IgD-negative memory B cell (primary cell): ENCODE results near the gene SMC1A. TPM values are rescaled to one million over a fixed set of nuclear protein-coding genes. Genes with fewer than 3 reads are reported as not detected.
"Not testable (repeated sequence)": the region's sequence is repeated elsewhere in the genome, so short reads cannot be mapped to it uniquely, and the experiment has no call there.

Experiments used
- H3K27ac Mint-ChIP-seq, 3 donors: one replicate each; pipeline ENCODE4 v1.8.0; 2020 to 2022; ENCODE audit warnings: mild to moderate bottlenecking in 3 of 3, mixed read lengths in 3 of 3, moderate library complexity in 1 of 3
- H3K27me3 Mint-ChIP-seq: one replicate; pipeline ENCODE4 v1.8.0; 2021; ENCODE audit warnings: mixed read lengths
- H3K36me3 Mint-ChIP-seq: one replicate; pipeline ENCODE4 v1.8.0; 2020; ENCODE audit warnings: mild to moderate bottlenecking, mixed read lengths
- H3K4me1 Mint-ChIP-seq, 3 donors: one replicate each; pipeline ENCODE4 v1.8.0; 2020 to 2022; ENCODE audit warnings: mixed read lengths in 3 of 3, mild to moderate bottlenecking in 1 of 3
- H3K4me3 Mint-ChIP-seq, 4 donors: one replicate each; pipeline ENCODE4 v1.8.0; 2020 to 2022; ENCODE audit warnings: mild to moderate bottlenecking in 4 of 4, mixed read lengths in 4 of 4, moderate library complexity in 3 of 4
- H3K9me3 Mint-ChIP-seq, 3 donors: one replicate each; pipeline ENCODE4 v1.8.0; 2020 to 2021; ENCODE audit warnings: mixed read lengths in 3 of 3, mild to moderate bottlenecking in 1 of 3
- polyA plus RNA-seq: library from polyadenylated mRNA; unstranded; fragments of 300-500 nt; fragmentation: Illumina TruSeq; gene quantifications from one replicate; pipeline ENCODE4 v1.2.3, GENCODE V29; 2021

SMC1A gene
- polyA plus RNA-seq, 1 donor from 2014 or later, result 63.1 TPM

DNA sequence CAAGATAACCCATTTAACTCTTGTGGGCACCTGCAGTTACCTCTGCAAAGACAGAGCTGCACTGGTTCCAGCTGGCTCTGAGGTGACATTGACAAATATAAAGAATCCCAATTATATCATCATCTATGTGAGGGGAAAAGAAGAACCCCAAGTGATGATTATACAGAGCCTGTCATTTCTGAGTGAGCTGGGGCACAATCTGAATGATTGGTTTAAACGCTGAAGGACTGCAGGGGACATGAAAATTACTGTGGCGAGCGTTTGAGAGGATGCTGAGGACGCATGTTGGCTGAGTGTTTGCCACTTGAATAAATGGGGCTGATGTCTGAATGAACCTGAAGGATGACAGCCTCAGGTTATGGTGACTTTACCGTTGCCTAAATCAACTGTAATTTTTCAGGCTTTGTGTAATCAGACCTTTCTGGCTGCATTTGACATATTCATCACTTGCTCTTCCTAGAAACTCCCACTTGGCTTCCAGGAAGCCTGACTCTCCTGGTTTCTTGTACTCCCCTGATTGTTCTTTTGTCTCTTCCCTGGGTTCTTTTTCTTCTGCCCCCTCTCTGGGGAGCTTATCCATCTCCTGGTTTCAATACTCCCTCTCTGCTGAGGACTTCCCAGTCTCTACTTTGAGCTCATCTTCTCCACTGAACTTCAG lies 15.8 kb upstream of the SMC1A start:
- Mint-ChIP-seq H3K27ac (no peak overlapping the region), H3K27me3 (peaks cover 24% of the 10 kb centered on the region), H3K9me3 (no peaks in the 10 kb centered on the region), H3K36me3 (peaks cover 2% of the 10 kb centered on the region), H3K4me1 (peaks cover 15 to 30% (median 16%) of the 10 kb centered on the region in 3 donors), H3K4me3 (peak overlapping the region in 1 of 4 donors; percentile 1)

DNA sequence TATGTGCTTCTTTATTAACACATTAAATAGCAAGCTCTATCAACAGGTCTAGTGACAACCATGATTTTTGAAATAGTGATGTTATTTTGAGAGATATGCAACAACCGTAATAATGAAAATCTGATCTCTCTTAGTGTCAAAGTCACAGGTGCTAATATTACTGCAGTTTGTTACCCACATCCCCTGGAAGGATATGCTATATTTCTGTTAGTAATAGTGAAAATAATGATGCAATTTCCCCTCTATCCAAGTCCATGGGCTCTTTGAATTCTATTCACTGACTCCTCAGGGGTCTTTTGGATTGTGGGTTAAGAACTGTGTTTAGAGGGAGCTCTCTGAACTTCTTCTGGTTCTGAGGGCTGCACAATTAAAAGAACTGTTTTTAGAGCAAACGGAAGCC lies 14.8 kb upstream of the SMC1A start:
- Mint-ChIP-seq H3K9me3 (no peaks in the 10 kb centered on the region), H3K27me3 (peaks cover 24% of the 10 kb centered on the region), H3K36me3 (peaks cover 2% of the 10 kb centered on the region), H3K27ac (no peak overlapping the region), H3K4me3 (no peak overlapping the region), H3K4me1 (peaks cover 14 to 30% (median 16%) of the 10 kb centered on the region in 3 donors)

DNA sequence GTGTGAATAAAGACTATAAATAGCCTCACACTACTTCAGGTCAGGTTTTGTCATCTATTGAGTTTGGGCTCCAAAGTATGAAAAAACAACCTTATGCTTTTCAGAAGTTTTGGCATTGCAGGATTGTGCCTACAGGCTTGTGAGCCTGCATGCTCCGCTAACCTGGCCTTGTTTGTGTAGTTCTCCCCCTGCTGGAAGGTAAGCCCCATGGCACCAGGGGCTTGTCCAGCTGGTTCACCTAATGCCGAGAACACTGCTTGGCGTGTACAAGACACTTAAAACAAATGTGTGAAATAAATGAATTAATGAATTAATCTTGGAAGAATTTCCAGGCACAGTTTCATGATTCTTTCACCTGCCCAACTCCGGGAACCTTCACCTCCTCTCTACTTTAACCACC lies 13.5 kb upstream of the SMC1A start:
- H3K27ac Mint-ChIP-seq, result peak overlapping the region in 1 of 3 donors; percentile 46
- H3K9me3 Mint-ChIP-seq, result no peaks in the 10 kb centered on the region
- H3K4me3 Mint-ChIP-seq, result no peak overlapping the region
- peaks cover 23% of the 10 kb centered on the region for H3K27me3 Mint-ChIP-seq
- H3K4me1 Mint-ChIP-seq, result peaks cover 12 to 20% (median 15%) of the 10 kb centered on the region in 3 donors
- peaks cover 2% of the 10 kb centered on the region for H3K36me3 Mint-ChIP-seq

DNA sequence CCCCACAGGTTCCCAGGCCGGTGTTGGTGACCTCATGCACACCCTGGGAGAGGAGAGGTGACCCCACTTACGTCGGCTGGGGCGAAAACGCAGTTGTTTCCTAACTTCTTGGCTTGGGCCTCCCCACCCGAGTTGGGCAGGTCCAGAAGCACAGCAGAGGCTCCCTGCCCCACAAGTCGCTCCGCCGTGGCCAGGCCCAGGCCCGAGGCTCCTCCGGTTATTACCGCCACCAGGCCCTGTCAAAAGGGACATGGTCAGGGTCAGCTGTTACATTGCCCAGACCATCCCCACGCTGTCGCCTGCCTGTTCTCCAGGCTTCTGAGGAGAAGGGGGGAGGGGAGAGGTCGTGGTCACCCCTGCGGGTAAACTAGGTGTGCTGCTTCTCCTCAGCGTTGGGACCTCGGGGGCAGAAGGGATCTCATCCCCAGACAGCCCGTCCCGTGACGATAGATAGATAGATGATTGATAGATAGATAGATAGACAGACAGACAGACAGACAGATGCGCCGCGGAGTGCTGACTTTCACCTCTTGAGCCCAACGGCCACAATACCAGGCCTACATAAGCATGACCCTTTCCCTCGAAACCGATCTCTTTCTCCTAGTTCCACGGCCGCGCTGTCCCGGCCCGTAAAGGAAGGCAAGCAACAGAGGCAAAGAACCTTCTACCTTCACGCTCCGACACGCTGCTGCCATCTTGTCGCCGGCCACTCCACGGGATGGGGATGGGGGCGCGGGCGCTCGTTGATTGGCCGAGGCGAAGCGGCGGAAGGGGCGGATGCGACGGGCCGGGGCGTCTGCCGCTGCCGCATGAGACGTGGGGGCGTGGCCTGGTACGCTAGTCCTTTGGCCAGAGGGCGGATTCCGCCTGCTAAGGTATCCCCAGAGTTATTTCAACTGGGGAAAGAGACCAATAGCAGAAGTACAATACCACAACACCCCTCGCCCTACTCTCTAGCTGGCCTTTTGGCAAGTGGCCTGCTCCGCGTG lies 11.5 kb upstream of the SMC1A start, which contains the start of gene HSD17B10:
HSD17B10 (minus strand) TSS at position 720 of the 989 bp plus-strand sequence; CDS start at position 695, 25 bp downstream.
- peak within 1 kb of the TSS; percentile 91 to 98 (median 96) for H3K4me3 Mint-ChIP-seq
- H3K27ac Mint-ChIP-seq, result peak within 1 kb of the TSS; percentile 87 to 96 (median 96)
- no peaks in the 10 kb centered on the region for H3K9me3 Mint-ChIP-seq
- peaks cover 2% of the 10 kb centered on the region for H3K36me3 Mint-ChIP-seq
- H3K27me3 Mint-ChIP-seq, result peaks cover 10% of the 10 kb centered on the region
- peaks cover 12 to 14% (median 12%) of the 10 kb centered on the region in 3 donors for H3K4me1 Mint-ChIP-seq

DNA sequence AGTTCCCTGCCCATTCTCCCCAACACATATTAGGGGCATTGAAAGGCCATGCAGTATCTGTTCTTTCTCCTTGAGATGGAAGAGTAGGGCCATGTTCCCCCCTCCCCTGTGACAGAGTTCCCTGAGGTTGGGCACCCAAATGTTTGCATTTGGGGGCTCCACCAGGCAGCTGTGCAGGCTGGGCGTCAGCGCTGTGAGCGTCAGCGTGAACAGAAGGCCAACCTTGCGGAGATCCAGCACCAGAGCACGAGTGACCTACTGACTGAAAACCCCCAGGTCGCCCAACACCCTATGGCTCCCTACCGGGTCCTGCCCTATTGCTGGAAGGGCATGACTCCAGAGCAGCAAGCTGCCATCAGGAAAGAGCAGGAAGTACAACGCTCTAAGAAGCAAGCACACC lies 7.8 kb upstream of the SMC1A start:
- no peaks in the 10 kb centered on the region for H3K9me3 Mint-ChIP-seq
- H3K27me3 Mint-ChIP-seq, result peaks cover 3% of the 10 kb centered on the region
- H3K27ac Mint-ChIP-seq, result peak overlapping the region in 2 of 3 donors; percentile 7 to 69
- peak overlapping the region in 1 of 4 donors; percentile 59 for H3K4me3 Mint-ChIP-seq
- peaks cover 2% of the 10 kb centered on the region for H3K36me3 Mint-ChIP-seq
- peaks cover 8 to 10% (median 9%) of the 10 kb centered on the region in 3 donors for H3K4me1 Mint-ChIP-seq

DNA sequence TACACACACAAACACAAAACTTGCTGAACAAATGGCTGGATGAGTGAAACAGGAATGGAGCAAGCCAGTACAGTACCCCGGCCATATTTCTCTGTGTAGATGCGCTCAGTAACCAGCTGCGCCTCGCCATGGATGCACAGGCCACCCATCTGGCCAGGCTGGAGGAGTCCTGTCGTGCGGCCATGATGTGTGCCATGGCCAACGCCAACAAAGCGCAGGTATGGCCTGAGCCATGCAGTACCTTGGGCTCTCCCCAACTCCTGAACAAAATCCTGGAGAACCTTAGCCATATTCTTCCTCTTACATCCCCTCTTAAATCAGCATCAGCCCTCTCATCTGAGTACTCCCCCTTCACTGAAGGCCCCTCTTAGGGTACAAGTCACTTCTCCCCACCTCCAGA lies 7.3 kb upstream of the SMC1A start:
- peak overlapping the region in 1 of 3 donors; percentile 69 for H3K27ac Mint-ChIP-seq
- H3K9me3 Mint-ChIP-seq, result no peaks in the 10 kb centered on the region
- H3K27me3 Mint-ChIP-seq, result peaks cover 3% of the 10 kb centered on the region
- H3K4me1 Mint-ChIP-seq, result peaks cover 7 to 9% (median 8%) of the 10 kb centered on the region in 3 donors
- peaks cover 2% of the 10 kb centered on the region for H3K36me3 Mint-ChIP-seq
- no peak overlapping the region for H3K4me3 Mint-ChIP-seq

DNA sequence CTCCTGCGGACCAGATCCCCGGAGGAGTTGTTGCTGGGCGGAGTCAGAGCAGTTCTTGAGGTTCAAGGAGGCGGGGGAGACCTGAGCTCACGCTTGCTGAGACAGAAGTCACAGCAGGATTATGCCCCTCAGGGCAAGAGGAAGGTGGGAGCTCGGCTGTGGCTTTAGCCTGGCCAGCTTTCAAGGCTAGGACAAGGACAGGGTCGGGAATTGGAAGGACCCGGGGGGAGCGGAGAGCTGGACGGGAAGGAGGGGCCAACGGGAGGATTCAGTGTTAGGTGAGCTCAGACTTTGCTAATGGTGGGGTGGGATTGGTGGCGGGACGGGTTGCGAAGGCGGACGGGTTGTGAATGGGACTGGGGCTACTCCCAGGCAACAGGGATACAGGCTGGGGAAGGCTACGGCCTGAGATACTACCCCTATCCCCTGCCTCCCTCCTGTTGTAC lies 430 bp upstream of the SMC1A start, which contains the start of gene RIBC1:
RIBC1 (plus strand) TSS at position 13 of the 446 bp plus-strand sequence. CDS start 3,404 bp downstream, outside the sequence.
- Mint-ChIP-seq H3K9me3 (no peaks in the 10 kb centered on the region), H3K4me3 (peak within 1 kb of the TSS; percentile 93 to 100 (median 97)), H3K27ac (peak within 1 kb of the TSS; percentile 92 to 99 (median 97)), H3K36me3 (no peaks in the 10 kb centered on the region), H3K4me1 (peaks cover 22 to 24% (median 24%) of the 10 kb centered on the region in 3 donors), H3K27me3 (peaks cover 4% of the 10 kb centered on the region)

DNA sequence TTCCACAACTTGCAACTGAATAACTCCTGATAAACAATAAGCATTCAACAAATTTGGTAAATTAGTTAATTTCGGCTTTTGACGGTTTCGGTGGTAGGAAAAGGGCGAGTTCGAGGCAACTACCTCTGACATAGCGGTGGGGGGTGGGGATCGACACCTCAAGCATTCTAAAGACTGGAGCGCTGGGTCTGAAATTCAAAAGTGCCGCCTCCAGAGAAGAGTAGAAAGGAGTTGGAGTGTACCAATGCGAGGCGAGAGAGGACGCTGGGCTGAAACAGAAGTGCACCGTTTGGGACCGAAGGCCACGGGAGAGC lies 725 bp downstream of the SMC1A start:
- Mint-ChIP-seq H3K27me3 (peaks cover 4% of the 10 kb centered on the region), H3K4me3 (peak overlapping the region; percentile 93 to 100 (median 97)), H3K9me3 (no peaks in the 10 kb centered on the region), H3K36me3 (no peaks in the 10 kb centered on the region), H3K27ac (peak overlapping the region; percentile 92 to 99 (median 97)), H3K4me1 (peaks cover 22 to 29% (median 24%) of the 10 kb centered on the region in 3 donors)

DNA sequence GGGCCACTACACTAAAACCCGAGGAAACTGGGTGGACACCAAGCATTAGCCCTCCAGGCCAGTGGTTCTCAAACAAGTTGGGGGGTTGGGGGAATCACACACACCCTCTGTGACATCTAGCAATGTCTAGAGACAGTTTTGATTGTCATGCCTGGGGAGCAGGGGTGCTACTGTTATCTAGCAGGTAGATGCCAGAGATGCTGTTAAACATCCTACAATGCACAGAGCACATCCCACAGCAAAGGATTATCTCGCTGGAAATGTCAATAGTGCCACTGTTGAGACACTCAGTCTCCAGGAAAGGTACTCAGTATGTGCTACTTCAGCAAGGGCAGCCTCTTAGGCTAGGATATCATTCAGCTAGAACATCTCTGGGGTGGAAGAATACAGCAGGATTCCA lies 1.3 kb downstream of the SMC1A start:
- H3K27ac Mint-ChIP-seq, result peak overlapping the region in 2 of 3 donors; percentile 92 to 97
- peaks cover 4% of the 10 kb centered on the region for H3K27me3 Mint-ChIP-seq
- peaks cover 22 to 29% (median 24%) of the 10 kb centered on the region in 3 donors for H3K4me1 Mint-ChIP-seq
- no peaks in the 10 kb centered on the region for H3K36me3 Mint-ChIP-seq
- H3K9me3 Mint-ChIP-seq, result no peaks in the 10 kb centered on the region
- H3K4me3 Mint-ChIP-seq, result peak overlapping the region; percentile 93 to 100 (median 97)

DNA sequence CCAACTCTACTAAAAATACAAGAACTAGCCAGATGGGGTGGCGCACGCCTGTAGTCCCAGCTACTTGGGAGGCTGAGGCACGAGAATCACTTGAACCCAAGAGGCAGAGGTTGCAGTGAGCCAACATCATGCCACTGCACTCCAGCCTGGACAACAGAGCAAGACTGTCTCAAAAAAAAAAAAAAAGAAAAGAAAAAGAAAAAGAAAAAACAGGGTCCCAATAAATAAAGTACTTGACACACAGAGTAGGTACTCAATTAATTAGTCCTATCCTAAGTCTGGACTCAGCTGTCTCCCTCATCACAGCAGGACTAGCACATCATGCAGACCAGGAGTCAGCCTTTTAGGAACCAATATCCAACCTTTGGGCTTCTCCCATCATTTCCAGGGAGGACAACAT lies 2.1 kb downstream of the SMC1A start:
- not testable (repeated sequence) for H3K36me3 Mint-ChIP-seq, H3K9me3 Mint-ChIP-seq, H3K27me3 Mint-ChIP-seq
- peaks cover 22 to 29% (median 24%) of the 10 kb centered on the region in 3 donors for H3K4me1 Mint-ChIP-seq
- H3K4me3 Mint-ChIP-seq, result peak overlapping the region in 2 of 4 donors; percentile 93 to 100
- H3K27ac Mint-ChIP-seq, result peak overlapping the region in 1 of 3 donors; percentile 92

DNA sequence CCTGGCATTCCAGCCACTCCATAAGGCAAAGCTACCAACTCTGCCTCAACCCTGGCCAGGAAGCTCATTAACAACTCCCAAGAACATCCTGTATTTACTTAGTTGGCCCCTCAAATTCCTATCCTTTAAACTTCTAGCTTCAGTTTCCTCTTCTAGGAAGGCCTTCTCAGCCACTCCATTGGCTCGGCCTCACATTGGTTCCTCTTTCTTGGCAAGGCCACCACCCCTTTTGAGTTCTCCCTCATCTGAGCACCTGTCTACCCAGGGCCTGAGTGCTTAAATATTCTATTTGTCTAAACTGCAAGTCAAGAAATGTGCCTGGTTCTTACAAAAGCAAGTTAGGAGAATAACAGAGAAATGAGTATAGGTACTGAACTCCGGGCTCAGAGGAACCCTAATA lies 10.0 kb downstream of the SMC1A start:
- Mint-ChIP-seq H3K36me3 (peaks cover 10% of the 10 kb centered on the region), H3K27ac (no peak overlapping the region), H3K9me3 (no peaks in the 10 kb centered on the region), H3K27me3 (no peaks in the 10 kb centered on the region), H3K4me1 (peaks cover 0 to 10% (median 7%) of the 10 kb centered on the region in 3 donors), H3K4me3 (no peak overlapping the region)

DNA sequence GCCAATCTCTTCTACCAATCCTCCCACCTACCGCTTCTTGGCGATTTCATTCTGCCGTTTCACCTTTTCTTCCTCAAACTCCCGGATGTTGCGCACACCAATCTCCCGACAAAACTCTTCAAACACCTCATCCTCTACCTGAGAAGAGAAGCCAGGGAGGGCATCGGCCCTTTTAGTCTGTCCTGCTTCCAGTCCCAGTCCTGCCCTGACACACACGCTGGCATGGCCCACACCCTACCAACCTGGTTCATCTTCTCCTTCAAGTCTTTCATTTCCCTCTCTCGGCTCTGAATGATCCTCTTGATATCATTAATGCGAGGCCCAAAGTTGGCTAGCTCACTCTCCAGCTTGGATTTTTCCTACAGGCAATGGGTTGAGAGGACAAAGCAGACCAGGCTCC lies 18.9 kb downstream of the SMC1A start:
- no peak overlapping the region for H3K27ac Mint-ChIP-seq
- H3K4me3 Mint-ChIP-seq, result peak overlapping the region in 1 of 4 donors; percentile 55
- peaks cover 14% of the 10 kb centered on the region for H3K36me3 Mint-ChIP-seq
- no peaks in the 10 kb centered on the region for H3K27me3 Mint-ChIP-seq
- H3K9me3 Mint-ChIP-seq, result no peaks in the 10 kb centered on the region
- H3K4me1 Mint-ChIP-seq, result no peaks in the 10 kb centered on the region

DNA sequence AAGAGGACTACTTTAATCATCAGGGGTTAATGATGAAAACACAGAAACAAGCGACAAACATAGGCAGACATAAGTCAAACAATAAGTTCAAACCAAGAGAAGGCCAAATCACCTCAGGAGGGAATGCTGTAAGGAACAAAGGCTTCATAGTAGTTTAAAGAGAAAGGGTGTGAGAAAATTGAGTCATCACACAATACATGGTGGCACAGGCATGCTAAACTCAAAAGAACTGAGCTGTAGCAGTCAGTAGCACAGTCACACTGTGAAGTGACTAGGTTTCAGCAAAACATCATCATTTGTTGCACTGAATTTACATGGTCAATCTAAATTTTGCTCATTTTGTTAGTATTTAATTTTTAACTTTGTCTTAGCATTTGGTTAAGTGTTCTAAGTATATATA lies 24.2 kb downstream of the SMC1A start:
- Mint-ChIP-seq H3K27ac (no peak overlapping the region), H3K36me3 (peaks cover 15% of the 10 kb centered on the region), H3K4me3 (no peak overlapping the region), H3K9me3 (no peaks in the 10 kb centered on the region), H3K4me1 (no peaks in the 10 kb centered on the region), H3K27me3 (no peaks in the 10 kb centered on the region)

DNA sequence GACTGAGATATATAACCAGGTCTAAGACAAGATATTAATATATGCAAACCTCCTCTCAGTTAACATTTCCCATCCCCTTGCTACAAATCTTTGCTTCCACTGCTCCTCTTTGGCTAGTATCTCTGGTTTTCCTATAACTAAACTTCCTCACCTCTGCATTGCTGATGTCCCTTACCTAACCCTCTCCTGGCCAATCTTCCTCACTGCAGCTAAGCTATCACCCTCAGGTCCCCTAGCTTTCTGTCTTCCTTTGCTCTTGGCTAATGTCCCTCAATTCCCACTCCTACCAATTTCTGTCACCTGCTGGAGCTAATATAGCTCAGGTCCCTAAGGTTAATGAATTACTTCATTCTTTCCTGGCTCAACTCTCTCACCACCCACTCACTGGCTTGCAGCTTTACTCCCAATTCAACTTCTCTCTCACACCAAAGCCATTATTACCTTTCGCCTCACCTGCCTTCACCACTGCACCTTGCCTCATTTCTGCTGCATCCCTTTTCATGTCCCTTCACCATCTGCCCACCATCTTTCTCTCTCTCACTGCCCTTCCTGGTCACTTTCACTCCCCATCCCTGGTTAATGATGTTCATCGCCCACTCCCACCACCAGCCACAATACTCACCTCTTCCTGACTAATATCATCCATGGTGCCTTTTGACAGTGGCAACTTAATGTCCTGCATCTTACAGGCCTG lies 26.7 kb downstream of the SMC1A start:
- Mint-ChIP-seq H3K4me1 (no peaks in the 10 kb centered on the region), H3K27ac (peak overlapping the region in 1 of 3 donors; percentile 82), H3K4me3 (no peak overlapping the region), H3K27me3 (no peaks in the 10 kb centered on the region), H3K9me3 (no peaks in the 10 kb centered on the region), H3K36me3 (peaks cover 9% of the 10 kb centered on the region)
